GM12878 (cell line): ENCODE results near the gene CDKL5. TPM values are rescaled to one million over a fixed set of nuclear protein-coding genes. Genes with fewer than 3 reads are reported as not detected.

ENCODE experiments used
- ATAC-seq: fragments of 200-7000 bp; cut with Tn5 transposase; 3 replicates; pipeline ENCODE4 v1.9.1; 2020; ENCODE audit warnings: mild to moderate bottlenecking, moderate library complexity
- BruUV-seq: library from RNA; stranded (reverse); fragments of 400-500 nt; replicated peaks from 2 replicates; lab custom pipeline; 2021; lab: Mats Ljungman, UMichigan
- CTCF ChIA-PET: fragments of 300-600 bp; sonication (Branson Sonifier 250); formaldehyde crosslinking; extraction: SDS; loops from one replicate; lab custom pipeline; 2021; ENCODE audit warnings: inconsistent platforms; lab: Yijun Ruan, JAX
- POLR2A ChIA-PET: fragments of 350-600 bp; formaldehyde crosslinking; extraction: SDS; loops from one replicate; lab custom pipeline; 2021; ENCODE audit warnings: inconsistent platforms; lab: Charles Lee
- RAD21 ChIA-PET: fragments of 300-600 bp; sonication (Branson Sonifier 250); formaldehyde crosslinking; loops from one replicate; lab custom pipeline; 2023; ENCODE audit warnings: antibody characterized with exemption; ENCODE audit not compliant: unreplicated experiment; lab: Charles Lee
- SMC1A ChIA-PET: fragments of 300-600 bp; sonication (Branson Sonifier 250); formaldehyde crosslinking; loops from one replicate; lab custom pipeline; 2023; ENCODE audit not compliant: unreplicated experiment, uncharacterized antibody; lab: Charles Lee
- DNase-seq: peaks from one replicate; pipeline ENCODE4 v3.0.0-alpha.2; 2011; ENCODE audit warnings: low read depth, low spot score
- FAIRE-seq: peaks from 3 replicates; lab custom pipeline; 2011; peaks lifted over from hg19 to GRCh38; lab: Jason Lieb, UNC
- H2AFZ ChIP-seq: 2 replicates; pipeline ENCODE4 v1.6.0; 2011; ENCODE audit warnings: low read depth, low read length, control low read depth; ENCODE audit not compliant: control insufficient read depth
- H3K27ac ChIP-seq: 2 replicates; pipeline ENCODE4 v1.5.1; 2011; ENCODE audit warnings: control low read depth; ENCODE audit not compliant: control insufficient read depth, insufficient read depth
- H3K27me3 ChIP-seq, 2 experiments: replicated peaks in 1 of 2; 2 replicates each; pipeline versions ENCODE4 v1.6.0 to v1.6.1; 2011; ENCODE audit warnings: low read length in 1 of 2; ENCODE audit not compliant: control insufficient read depth in 2 of 2, insufficient read depth in 2 of 2
- H3K36me3 ChIP-seq, 2 experiments: 2 replicates each; pipeline ENCODE4 v1.5.1; 2011; ENCODE audit warnings: low read length in 1 of 2; ENCODE audit not compliant: control insufficient read depth in 2 of 2, insufficient read depth in 2 of 2
- H3K4me1 ChIP-seq: 2 replicates; pipeline ENCODE4 v1.6.1; 2011; ENCODE audit warnings: mild to moderate bottlenecking, low read length, moderate library complexity, mixed read lengths; ENCODE audit not compliant: control insufficient read depth, insufficient read depth
- H3K4me2 ChIP-seq: 2 replicates; pipeline ENCODE4 v1.6.0; 2011; ENCODE audit warnings: control low read depth; ENCODE audit not compliant: control insufficient read depth, insufficient read depth
- H3K4me3 ChIP-seq: fragments of 200-600 bp; sonication (generic); 2 replicates; pipeline ENCODE4 v1.5.1; 2016
- H3K79me2 ChIP-seq: 2 replicates; pipeline ENCODE4 v1.6.0; 2011; ENCODE audit warnings: low read length; ENCODE audit not compliant: control insufficient read depth, insufficient read depth
- H3K9ac ChIP-seq: 2 replicates; pipeline ENCODE4 v1.8.0; 2011; ENCODE audit warnings: low read length, control low read depth, mixed read lengths; ENCODE audit not compliant: control insufficient read depth, insufficient read depth
- H3K9me3 ChIP-seq: replicated peaks from 3 replicates; pipeline ENCODE4 v1.5.1; 2011; ENCODE audit warnings: mild to moderate bottlenecking, low read length; ENCODE audit not compliant: control insufficient read depth, insufficient read depth
- H4K20me1 ChIP-seq: 2 replicates; pipeline ENCODE4 v1.6.0; 2011; ENCODE audit not compliant: control insufficient read depth, insufficient read depth
- ATF3 ChIP-seq: IDR thresholded peaks from 2 replicates; pipeline ENCODE4 v1.6.1; 2011; ENCODE audit warnings: low read depth, mild to moderate bottlenecking, low read length, moderate library complexity, borderline replicate concordance; ENCODE audit errors: extremely low read depth
- ATF7 ChIP-seq: fragments of 450-650 bp; IDR thresholded peaks from 2 replicates; pipeline ENCODE4 v1.6.1; 2016; ENCODE audit warnings: low read depth, mild to moderate bottlenecking
- BACH1 ChIP-seq: fragments of 450-650 bp; IDR thresholded peaks from 2 replicates; pipeline ENCODE4 v1.6.1; 2017; ENCODE audit warnings: mild to moderate bottlenecking, borderline replicate concordance
- BRCA1 ChIP-seq: IDR thresholded peaks from 2 replicates; pipeline ENCODE4 v1.6.1; 2011; ENCODE audit warnings: low read depth, low read length, improper control_type of control experiment
- CEBPB ChIP-seq, 2 experiments: fragments of 150-350 bp in 1 of 2; IDR thresholded peaks; 2 replicates each; pipeline ENCODE4 v1.6.1; 2012 to 2014; ENCODE audit warnings: low read depth in 2 of 2, low read length in 2 of 2, borderline replicate concordance in 1 of 2, inconsistent platforms in 1 of 2
- MAX ChIP-seq: IDR thresholded peaks from 2 replicates; pipeline ENCODE4 v1.6.1; 2012; ENCODE audit warnings: low read depth, low read length, improper control_type of control experiment
- MXI1 ChIP-seq: fragments of 150-350 bp; IDR thresholded peaks from 2 replicates; pipeline ENCODE4 v1.6.1; 2011; ENCODE audit warnings: low read depth, mild to moderate bottlenecking, inconsistent platforms, low read length, improper control_type of control experiment
- NFYB ChIP-seq: IDR thresholded peaks from 2 replicates; pipeline ENCODE4 v1.6.1; 2011; ENCODE audit warnings: low read depth, mild to moderate bottlenecking, low read length, improper control_type of control experiment, moderate library complexity; ENCODE audit not compliant: insufficient read depth
- PBX3 ChIP-seq: IDR thresholded peaks from 2 replicates; pipeline ENCODE4 v1.6.1; 2011; ENCODE audit warnings: mild to moderate bottlenecking, low read depth, low read length, moderate library complexity; ENCODE audit not compliant: insufficient replicate concordance
- RAD21 ChIP-seq: IDR thresholded peaks from 2 replicates; pipeline ENCODE4 v1.6.1; 2011; ENCODE audit warnings: mild to moderate bottlenecking, low read depth, low read length, moderate library complexity; ENCODE audit not compliant: insufficient read depth
- SIN3A ChIP-seq: IDR thresholded peaks from 2 replicates; pipeline ENCODE4 v1.6.1; 2012; ENCODE audit warnings: low read depth, low read length, improper control_type of control experiment
- SKIL ChIP-seq: fragments of 450-650 bp; IDR thresholded peaks from 2 replicates; pipeline ENCODE4 v1.6.1; 2017; ENCODE audit warnings: mild to moderate bottlenecking, low read depth, inconsistent platforms; ENCODE audit not compliant: poor library complexity, severe bottlenecking
- SPI1 ChIP-seq: IDR thresholded peaks from 2 replicates; pipeline ENCODE4 v1.6.1; 2011; ENCODE audit warnings: low read depth, mild to moderate bottlenecking, low read length, moderate library complexity, borderline replicate concordance; ENCODE audit not compliant: insufficient read depth
- WGBS: methylation state at CpG from one replicate; pipeline ENCODE4 v1.1.6; 2016; ENCODE audit warnings: low lambda C conversion rate; ENCODE audit not compliant: insufficient replicate concordance, insufficient coverage; ENCODE audit errors: missing lambda C conversion rate; 5-methylcytosine and 5-hydroxymethylcytosine counted together
- in situ Hi-C: fragments of 300-500 bp; cut with MboI; formaldehyde crosslinking; loops from 9 replicates; pipeline ENCODE4 v1.14.3; 2018; ENCODE audit warnings: mixed read lengths
- intact Hi-C: fragments of 100-400 bp; cut with micrococcal nuclease; formaldehyde crosslinking; loops from one replicate; pipeline ENCODE4 v1.14.2; 2022; ENCODE audit not compliant: unreplicated experiment
- polyA plus RNA-seq, 11 experiments: library from polyadenylated mRNA; depleted of rRNA in 4 of 11; unstranded in 6 of 11; stranded (reverse) in 5 of 11; fragments of >200 nt; fragmentation: Nextera tagmentation in 4 of 11; fragmentation: Illumina TruSeq in 1 of 11; extraction: Ambion mirVana in 4 of 11; extraction: Trizol in 1 of 11; gene quantifications; 1 replicate in 1 of 11; 2 replicates in 10 of 11; pipeline versions ENCODE4 v1.2.1 to v1.2.3, GENCODE V29; 2011 to 2016; ENCODE audit warnings: inconsistent platforms in 2 of 11, missing spikeins in 2 of 11, low read depth in 1 of 11
- total RNA-seq, 4 experiments: library from RNA; depleted of rRNA in 3 of 4; stranded (reverse); fragments of >200 nt in 3 of 4; fragmentation: Illumina TruSeq in 1 of 4; extraction: Trizol in 1 of 4; gene quantifications; 2 replicates each; pipeline versions ENCODE4 v1.2.1 to v1.2.3, GENCODE V29; 2013 to 2021

The CDKL5 gene
- total and polyA plus RNA-seq, 10 of the 15 experiments (the other 5 are each of a cell fraction or from before 2014, with no cell fraction given): 1.4 to 14.5 (median 6.3) TPM

GRCh38 chrX:18543738-18544137, 118.3 kb downstream of the CDKL5 start:
- RAD21 ChIA-PET: interaction anchor here (1.0 kb wide), 1 partner anchor 134 kb away, joined by 3 read pairs; no protein-coding TSS in a partner anchor
- CTCF ChIA-PET: no interaction called here
- intact Hi-C loops: no loop called here
- Histone ChIP-seq H2AFZ (no peak overlapping the region), H3K27ac (no peak overlapping the region), H3K9me3 (no peaks in the 10 kb centered on the region), H3K36me3 (no peaks in the 10 kb centered on the region), H3K4me1 (no peaks in the 10 kb centered on the region), H3K9ac (no peak overlapping the region), H3K27me3 (no peaks in the 10 kb centered on the region), H3K4me3 (no peak overlapping the region), H3K79me2 (no peaks in the 10 kb centered on the region), H4K20me1 (no peaks in the 10 kb centered on the region), H3K4me2 (no peak overlapping the region)
- TF ChIP-seq SPI1: peak; percentile 87
- TF ChIP-seq BACH1: no peak
- SMC1A ChIA-PET: interaction anchor here (0.6 kb wide), 1 partner anchor 108 kb away, joined by 3 read pairs; no protein-coding TSS in a partner anchor
- ATAC-seq (peak; percentile 54), FAIRE-seq (no peak), DNase-seq (no peak)
- in situ Hi-C loops: no loop called here
- 86% methylated on average over 1 of the region's 1 CpG for WGBS
- no TSS peak for BruUV-seq
- POLR2A ChIA-PET: interaction anchor here (0.6 kb wide), 1 partner anchor 75 kb away, joined by 5 read pairs; no protein-coding TSS in a partner anchor

- no peak for FAIRE-seq
- Histone ChIP-seq H3K79me2 (no peaks in the 10 kb centered on the region), H2AFZ (no peak overlapping the region), H3K27ac (no peak overlapping the region), H3K9me3 (no peaks in the 10 kb centered on the region), H4K20me1 (no peaks in the 10 kb centered on the region), H3K4me2 (no peak overlapping the region), H3K4me3 (no peak overlapping the region), H3K9ac (no peak overlapping the region), H3K4me1 (no peaks in the 10 kb centered on the region), H3K36me3 (no peaks in the 10 kb centered on the region), H3K27me3 (no peaks in the 10 kb centered on the region)
- ATAC-seq: no peak
- DNase-seq: no peak
- POLR2A ChIA-PET: no interaction called here
- RAD21 ChIA-PET: no interaction called here
- no TSS peak for BruUV-seq
- SMC1A ChIA-PET: no interaction called here
- intact Hi-C loops: no loop called here
- in situ Hi-C loops: no loop called here
- CTCF ChIA-PET: no interaction called here
- 83% methylated on average over 2 of the region's 2 CpGs for WGBS
- no peak for TF ChIP-seq SIN3A
- no peak for TF ChIP-seq MAX
- no peak for TF ChIP-seq PBX3
- no peak for TF ChIP-seq NFYB
- TF ChIP-seq ATF3: no peak
- no peak for TF ChIP-seq SKIL
- no peak for TF ChIP-seq MXI1
- TF ChIP-seq RAD21: no peak
- TF ChIP-seq ATF7: no peak
- no peak for TF ChIP-seq CEBPB (IDR thresholded peaks at IDR 0.05; ENCODE audit: borderline replicate concordance in 1 of 2, low read depth in 2 of 2, low read length in 2 of 2)
- no peak for TF ChIP-seq BRCA1
- TF ChIP-seq SPI1: no peak
Measured at GRCh38 chrX:18545771-18546170, 120.4 kb downstream of the CDKL5 start.
